CD1c-positive myeloid dendritic cell (primary cell): ENCODE measurements around the gene COG1.
A peak's percentile ranks its signal among the peaks of the same experiment; 100 is the strongest.

Experiments
- DNase-seq: peaks from one replicate; pipeline ENCODE4 v3.0.0-alpha.2; 2016; ENCODE audit errors: extremely low spot score

The COG1 gene

GRCh38 chr17:73168667-73169066, 24.2 kb upstream of the COG1 start:
- no peak for DNase-seq

- DNase-seq, result no peak
Measured at GRCh38 chr17:73170324-73170723, 22.5 kb upstream of the COG1 start.

DNA sequence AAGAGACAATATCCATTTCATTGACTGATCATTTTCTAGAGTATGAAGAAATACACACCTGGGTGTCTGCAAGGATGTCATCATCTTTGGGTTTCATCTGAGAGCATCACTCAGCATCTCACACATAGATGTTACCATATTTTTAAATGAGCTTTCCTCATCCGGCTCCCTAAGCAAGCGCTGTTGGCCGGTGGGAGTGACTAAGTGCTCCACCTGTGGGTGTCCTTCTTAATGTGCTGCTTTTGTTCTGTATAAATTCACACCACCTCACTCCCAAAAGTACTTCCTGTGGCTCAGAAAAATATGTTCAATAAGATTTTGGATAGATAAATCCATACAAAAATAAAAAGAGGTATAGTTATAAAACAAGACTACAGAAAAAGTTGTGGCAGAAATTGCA, 20.6 kb upstream of the COG1 start:
- DNase-seq, result no peak

DNA sequence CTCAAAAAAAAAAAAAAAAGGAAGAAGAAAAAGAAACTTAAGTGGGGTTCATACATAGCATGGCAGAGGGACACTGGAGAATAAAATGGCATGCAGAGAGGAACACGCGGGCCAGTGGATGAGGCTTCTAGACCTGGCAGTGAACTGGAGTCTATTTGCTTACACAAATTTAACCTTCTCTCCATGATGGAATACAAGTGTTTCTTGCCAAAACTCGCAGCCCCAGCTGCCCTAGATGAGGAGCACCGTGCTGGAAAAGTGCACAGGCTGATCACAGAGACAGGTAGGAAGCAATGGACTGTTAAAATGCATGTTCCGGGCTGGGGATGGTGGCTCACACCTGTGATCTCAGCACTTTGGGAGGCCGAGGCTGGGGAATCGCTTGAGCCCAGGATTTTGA, 18.7 kb upstream of the COG1 start:
- no peak for DNase-seq

DNA sequence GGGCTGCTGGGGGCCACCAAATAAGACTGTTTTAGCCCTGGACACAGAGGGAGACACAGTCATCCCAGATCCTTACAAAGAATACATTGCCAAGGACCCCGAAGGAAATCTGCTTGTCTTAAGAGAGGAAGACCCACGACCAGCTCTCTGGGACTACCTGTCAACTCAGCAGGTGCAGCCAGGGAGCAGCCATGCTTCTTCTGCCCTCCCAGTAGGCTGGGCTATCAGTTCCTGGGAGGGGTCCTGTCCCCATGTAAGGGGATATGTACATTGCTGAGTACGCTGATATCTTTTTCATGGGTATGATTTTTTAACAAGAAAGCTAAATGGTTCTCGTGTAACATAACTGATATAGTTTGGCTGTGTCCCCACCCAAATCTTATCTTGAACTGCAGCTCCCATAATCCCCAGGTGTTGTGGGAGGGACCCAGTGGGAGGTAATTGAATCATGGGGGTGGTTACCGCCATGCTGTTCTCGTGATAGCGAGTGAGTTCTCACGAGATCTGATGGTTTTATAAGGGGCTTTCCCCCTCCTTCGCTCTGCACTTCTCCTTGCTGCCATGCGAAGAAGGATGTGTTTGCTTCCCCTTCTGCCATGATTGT, 16.8 kb upstream of the COG1 start:
- DNase-seq, result no peak

DNA sequence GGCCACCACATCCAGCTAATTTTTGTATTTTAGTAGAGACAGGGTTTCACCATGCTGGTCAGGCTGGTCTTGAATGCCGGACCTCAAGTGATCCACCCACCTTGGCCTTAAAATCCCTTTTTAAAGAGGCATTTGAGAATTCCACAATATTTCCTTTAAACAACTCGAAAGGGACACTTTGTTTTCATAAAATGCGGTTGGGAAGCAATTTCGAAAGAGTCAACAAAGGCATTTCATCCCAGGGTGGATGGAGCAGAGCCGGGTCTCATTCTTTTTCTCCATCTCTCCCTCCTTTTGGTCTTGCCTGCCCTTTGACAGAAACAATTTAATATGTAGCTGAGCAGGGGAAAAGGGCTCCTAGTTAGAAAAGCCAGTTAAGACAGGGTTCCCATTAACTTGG, 13.5 kb upstream of the COG1 start:
- DNase-seq, result no peak

DNA sequence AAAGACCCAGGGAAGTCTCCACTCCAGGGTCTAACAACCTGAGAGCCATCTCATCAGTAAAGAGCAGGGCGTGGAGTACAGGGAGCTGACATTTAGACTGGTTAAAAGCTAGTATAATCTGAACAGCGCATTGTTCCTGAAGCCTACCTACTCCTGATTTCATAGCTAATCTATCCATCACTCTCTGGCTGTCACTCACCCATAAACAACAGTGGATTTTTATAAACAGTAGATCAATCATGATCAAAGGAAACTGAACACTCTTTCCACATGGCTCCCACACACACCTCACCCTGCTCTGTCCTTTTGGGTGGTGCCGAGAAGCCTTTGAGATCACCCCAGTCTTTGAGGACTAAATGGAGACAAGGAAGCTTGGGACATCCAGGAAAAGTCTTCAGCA, 13.0 kb upstream of the COG1 start:
- DNase-seq, result no peak

DNA sequence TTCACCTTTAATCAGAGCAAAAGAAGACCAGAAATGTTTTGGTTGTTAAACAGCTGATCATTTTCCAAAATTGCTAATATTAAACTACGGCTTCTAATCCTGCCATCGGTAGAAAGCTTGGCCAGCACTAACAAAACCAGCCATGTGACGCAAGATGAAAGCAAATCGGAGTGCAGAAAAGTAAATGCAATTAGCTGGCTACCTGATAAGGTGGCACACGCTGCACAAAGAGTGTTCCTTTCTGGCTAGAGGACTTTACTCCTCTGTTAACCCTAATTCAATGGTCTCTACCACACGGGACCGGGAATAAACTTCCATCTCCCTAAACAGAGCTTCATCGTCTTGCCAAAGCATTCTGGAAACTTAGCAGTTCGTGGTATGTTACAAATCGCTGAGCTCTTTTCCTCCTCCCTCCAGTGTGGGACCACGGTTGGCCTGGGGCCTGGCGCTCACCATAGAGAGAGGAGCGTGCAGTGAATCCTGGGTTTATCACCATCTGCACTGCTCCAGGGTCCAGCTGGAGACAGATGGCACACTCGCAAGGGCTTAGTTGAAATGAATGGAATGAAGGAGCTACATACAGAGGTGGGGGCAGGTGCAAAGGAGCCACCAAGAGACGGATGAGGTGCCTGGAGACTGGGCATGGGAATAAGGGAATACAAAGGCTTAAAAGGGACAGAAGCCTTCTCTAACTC, 10.1 kb upstream of the COG1 start:
- DNase-seq, result no peak

- DNase-seq, result peak; percentile 19
Measured at GRCh38 chr17:73184136-73184993, 8.5 kb upstream of the COG1 start.

DNA sequence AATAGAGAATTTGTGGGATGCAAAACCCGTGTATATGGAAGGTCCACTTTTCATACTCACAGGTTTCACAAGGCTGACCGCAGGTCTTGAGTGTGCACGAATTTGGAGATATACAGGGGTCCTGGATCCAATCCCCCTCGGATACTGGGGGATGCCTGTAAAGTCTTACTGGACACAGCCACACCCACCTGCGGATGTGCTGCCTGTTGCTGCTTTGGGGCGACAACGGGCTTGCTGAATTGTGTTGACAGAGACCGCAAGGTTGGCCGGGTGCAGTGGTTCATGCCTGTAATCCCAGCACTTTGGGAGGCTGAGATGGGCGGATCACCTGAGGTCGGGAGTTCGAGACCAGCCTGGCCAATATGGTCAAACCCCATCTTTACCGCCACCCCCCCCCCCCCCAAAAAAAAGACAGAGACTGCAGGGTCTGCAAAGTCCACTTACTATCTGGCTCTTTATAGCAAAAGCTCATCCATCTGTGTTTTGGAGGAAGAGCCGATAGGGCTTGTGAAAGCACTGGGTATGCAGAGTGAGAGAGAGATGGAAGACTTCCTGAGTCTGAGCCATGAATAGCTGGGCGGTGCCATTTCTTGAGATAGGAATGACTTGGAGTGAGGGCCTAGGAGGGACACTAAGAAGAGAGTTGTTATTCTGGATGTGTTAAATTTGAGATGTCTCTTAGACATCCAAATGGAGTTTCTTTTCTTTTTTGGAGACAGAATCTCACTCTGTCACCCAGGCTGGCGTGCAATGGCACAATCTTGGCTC, 6.4 kb upstream of the COG1 start:
- no peak for DNase-seq

DNA sequence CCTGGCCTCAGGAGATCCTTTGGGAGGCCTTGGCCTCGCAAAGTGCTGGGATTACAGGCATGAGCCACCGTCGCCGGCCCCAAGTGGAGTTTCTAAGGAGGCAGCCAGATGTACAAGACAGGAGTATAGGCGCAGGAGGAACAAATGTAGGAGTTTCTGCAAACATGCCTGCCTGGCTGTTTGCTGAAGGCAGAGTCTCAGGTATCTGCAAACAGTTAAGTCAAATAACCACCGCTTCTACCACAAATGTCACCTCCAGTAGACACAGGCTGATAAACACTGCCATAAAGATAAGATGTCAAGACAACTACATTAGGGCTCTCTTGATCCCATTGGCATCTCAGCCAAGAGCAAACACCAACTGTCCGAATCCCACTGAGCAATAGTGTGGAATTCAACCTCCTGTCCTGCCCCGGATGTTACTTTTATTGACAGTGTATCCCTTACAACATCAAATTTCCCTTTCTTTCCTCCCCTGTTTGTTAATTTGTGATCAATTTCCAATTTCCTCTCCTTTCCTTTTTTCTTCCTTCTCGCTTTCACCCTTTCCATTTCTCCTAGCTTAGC, 5.6 kb upstream of the COG1 start:
- DNase-seq, result no peak

GRCh38 chr17:73188011-73188410, 4.8 kb upstream of the COG1 start:
- DNase-seq, result no peak

GRCh38 chr17:73189417-73190099, 3.3 kb upstream of the COG1 start:
- peak; percentile 40 for DNase-seq

- peak; percentile 80 for DNase-seq
Measured at GRCh38 chr17:73191443-73192205, 1.2 kb upstream of the COG1 start.

DNA sequence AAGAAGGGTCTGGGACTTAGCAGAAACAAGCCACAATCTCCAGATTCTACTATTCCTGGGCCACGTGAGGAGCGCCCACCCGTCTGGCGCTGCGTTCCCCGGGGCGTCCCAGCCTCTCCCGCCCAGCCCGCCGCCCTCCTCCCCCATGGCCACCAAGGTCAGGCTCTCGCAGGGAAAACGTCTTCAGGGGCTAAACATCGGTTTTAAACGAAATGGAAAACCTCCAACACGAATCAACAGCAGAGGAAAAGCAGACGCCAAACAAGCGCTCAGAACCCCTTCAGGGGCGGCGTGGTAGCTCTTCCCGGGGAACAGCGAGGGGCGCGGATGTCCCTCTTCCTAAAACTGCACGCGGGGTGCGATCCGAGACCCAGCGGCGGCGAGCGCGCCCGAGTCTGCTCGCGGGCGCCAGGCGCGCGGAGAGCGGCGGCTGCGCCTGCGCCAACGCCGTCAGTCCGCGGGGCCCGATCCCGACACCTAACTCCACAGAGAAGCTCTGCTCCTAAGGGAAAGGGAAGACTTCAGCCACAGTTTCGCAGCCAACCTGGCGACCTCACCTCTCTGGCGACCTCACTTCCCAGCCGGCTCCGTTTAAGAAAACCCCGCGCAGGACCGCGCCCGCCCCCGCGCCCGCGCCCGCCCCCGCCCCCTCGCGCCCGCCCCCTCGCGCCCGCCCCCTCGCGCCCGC, 505 bp upstream of the COG1 start:
- peak; percentile 88 for DNase-seq

GRCh38 chr17:73194514-73195222, 1.8 kb downstream of the COG1 start:
- DNase-seq, result no peak

- DNase-seq, result no peak
Measured at GRCh38 chr17:73196500-73196899, 3.6 kb downstream of the COG1 start.

DNA sequence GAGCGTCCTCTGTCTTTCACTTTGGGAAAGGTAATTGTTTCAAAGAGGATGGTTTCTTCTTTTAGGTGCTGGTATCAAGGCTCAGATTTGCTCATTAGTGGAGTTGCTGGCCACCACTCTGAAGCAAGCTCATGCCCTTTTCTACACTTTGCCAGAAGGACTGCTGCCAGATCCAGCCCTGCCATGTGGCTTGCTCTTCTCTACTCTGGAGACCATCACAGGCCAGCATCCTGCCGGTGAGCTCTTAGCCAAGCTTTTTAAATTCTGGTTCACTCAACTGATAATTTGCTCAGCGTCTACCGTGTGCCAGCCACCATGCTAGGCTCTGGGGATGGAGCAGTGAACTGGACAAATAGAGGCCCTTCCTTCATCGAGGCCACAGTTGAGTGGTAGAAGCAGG, 4.3 kb downstream of the COG1 start:
- no peak for DNase-seq
